Type B pancreatic cell (in vitro differentiated cells): ENCODE results near the gene USH2A. TPM values are rescaled to one million over a fixed set of nuclear protein-coding genes. Genes with fewer than 3 reads are reported as not detected.

ENCODE experiments used
- DNase-seq: peaks from one replicate; pipeline ENCODE4 v3.0.0; 2021; ENCODE audit warnings: mixed read lengths; ENCODE audit not compliant: unreplicated experiment; ENCODE audit errors: extremely low spot score
- H3K27ac Mint-ChIP-seq: 2 replicates; pipeline ENCODE4 v1.8.0; 2021; ENCODE audit warnings: mild to moderate bottlenecking, mixed read lengths
- H3K27me3 Mint-ChIP-seq: 2 replicates; pipeline ENCODE4 v1.8.0; 2021; ENCODE audit warnings: mixed read lengths
- H3K36me3 Mint-ChIP-seq: 2 replicates; pipeline ENCODE4 v1.8.0; 2021; ENCODE audit warnings: mixed read lengths
- H3K4me1 Mint-ChIP-seq: one replicate; pipeline ENCODE4 v1.8.0; 2021; ENCODE audit warnings: mixed read lengths; ENCODE audit not compliant: unreplicated experiment
- H3K4me3 Mint-ChIP-seq: 2 replicates; pipeline ENCODE4 v1.8.0; 2021; ENCODE audit warnings: mild to moderate bottlenecking, mixed read lengths
- H3K9me3 Mint-ChIP-seq: 2 replicates; pipeline ENCODE4 v1.8.0; 2021; ENCODE audit warnings: mixed read lengths
- total RNA-seq: library from RNA; stranded (reverse); gene quantifications from 2 replicates; pipeline ENCODE4 v1.2.1, GENCODE V29; 2021; ENCODE audit warnings: low replicate concordance
- TF ChIP-seq, protein P1 (sequence below): fragments of 200-600 bp; sonication (generic); conservative IDR thresholded peaks from 2 replicates; pipeline ENCODE4 v1.5.0; 2021; ENCODE audit warnings: antibody characterized with exemption, mild to moderate bottlenecking

Gene USH2A
- total RNA-seq, 1 donor from 2014 or later = 0.22 TPM

DNA sequence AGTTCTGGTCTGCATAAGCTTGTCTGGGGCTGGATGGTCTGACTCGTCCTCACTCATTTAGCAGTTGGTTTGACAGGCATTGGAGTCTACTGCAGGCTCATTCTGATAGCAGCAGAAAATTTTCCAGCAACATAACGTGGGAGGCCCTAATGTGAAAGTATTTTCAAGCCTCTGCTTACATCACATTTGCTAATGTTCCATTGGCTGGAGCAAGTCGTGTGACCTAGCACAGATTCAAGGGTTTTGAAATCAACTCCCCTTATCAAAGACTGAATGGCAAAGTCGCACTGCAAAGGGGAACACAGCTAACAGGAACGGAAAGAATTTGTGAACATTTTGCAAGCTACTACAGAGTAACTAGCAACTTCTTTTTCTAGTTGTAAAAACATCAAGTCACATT, 2.3 kb upstream of the USH2A start:
- no peak overlapping the region for H3K27ac Mint-ChIP-seq

DNA sequence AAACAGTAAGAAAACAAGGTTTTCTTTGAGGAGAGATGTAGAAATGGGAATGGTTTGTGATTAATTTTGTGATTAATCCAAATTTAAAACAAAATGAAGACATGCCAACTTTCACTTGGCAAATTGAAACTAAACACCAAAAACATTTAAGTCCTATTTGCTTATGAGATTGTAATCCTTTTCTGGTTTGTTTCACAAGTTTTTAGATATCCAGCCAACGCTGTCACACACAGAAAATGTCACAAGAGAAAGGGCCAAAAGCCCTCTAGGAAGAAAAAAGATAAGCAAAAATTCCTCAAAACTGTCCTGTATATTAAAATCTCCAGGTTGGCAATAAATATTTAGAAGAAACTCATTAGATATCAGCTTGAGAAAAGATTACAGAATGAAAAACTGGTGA, 2.5 kb downstream of the USH2A start:
- Mint-ChIP-seq H3K36me3 (no peaks in the 10 kb centered on the region), H3K9me3 (no peaks in the 10 kb centered on the region), H3K4me1 (no peaks in the 10 kb centered on the region), H3K27me3 (no peaks in the 10 kb centered on the region), H3K27ac (no peak overlapping the region), H3K4me3 (no peak overlapping the region)
- TF ChIP-seq, protein P1, sequence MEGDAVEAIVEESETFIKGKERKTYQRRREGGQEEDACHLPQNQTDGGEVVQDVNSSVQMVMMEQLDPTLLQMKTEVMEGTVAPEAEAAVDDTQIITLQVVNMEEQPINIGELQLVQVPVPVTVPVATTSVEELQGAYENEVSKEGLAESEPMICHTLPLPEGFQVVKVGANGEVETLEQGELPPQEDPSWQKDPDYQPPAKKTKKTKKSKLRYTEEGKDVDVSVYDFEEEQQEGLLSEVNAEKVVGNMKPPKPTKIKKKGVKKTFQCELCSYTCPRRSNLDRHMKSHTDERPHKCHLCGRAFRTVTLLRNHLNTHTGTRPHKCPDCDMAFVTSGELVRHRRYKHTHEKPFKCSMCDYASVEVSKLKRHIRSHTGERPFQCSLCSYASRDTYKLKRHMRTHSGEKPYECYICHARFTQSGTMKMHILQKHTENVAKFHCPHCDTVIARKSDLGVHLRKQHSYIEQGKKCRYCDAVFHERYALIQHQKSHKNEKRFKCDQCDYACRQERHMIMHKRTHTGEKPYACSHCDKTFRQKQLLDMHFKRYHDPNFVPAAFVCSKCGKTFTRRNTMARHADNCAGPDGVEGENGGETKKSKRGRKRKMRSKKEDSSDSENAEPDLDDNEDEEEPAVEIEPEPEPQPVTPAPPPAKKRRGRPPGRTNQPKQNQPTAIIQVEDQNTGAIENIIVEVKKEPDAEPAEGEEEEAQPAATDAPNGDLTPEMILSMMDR = no peak
- DNase-seq = no peak

More for the DNA sequence above, 2.3 kb upstream of the USH2A start:
- Mint-ChIP-seq H3K4me3 (no peak overlapping the region), H3K36me3 (no peaks in the 10 kb centered on the region), H3K27me3 (no peaks in the 10 kb centered on the region), H3K4me1 (no peaks in the 10 kb centered on the region), H3K9me3 (no peaks in the 10 kb centered on the region)
- TF ChIP-seq, protein P1 = no peak
- DNase-seq = no peak

DNA sequence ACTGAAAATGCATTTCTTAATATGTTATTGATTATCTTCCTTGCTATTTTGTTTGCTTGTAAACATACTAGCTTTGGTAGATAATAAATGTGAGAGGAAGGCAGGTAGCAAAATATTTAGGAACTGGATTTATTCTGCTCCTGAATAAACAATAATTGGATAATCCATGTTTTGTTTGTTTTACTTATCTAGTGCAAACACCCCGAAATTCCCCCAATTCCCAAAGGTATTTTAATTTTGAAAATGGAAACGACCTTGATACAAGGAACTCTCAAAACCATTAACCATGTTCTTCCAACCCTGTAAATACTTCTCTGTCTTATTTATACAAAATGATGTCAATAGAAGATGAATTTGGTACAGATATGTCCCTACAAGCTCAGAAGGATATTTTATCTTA, 3.0 kb downstream of the USH2A start:
- no peak overlapping the region for H3K27ac Mint-ChIP-seq
- H3K27me3 Mint-ChIP-seq = no peaks in the 10 kb centered on the region
- TF ChIP-seq, protein P1 = no peak
- no peaks in the 10 kb centered on the region for H3K4me1 Mint-ChIP-seq
- H3K4me3 Mint-ChIP-seq = no peak overlapping the region
- no peak for DNase-seq
- no peaks in the 10 kb centered on the region for H3K36me3 Mint-ChIP-seq
- no peaks in the 10 kb centered on the region for H3K9me3 Mint-ChIP-seq

DNA sequence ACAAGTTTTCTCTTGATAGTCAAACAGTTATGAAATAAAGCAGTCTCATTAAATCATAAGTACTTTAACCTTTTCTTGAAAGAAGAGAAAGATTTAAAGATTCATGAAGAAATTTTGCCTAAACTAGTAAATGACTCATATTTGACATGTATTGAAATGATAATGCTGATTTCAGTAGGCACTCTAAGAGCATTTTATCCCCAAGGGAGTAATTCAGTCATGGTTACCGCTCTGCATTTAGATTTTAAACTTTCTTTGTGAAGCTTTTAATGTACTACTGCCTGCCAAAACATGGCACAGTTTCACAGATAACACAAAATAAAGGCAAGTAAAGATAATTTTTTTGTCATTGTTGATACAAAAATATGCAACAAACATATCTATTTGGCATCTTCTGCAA, 6.8 kb downstream of the USH2A start:
- DNase-seq = no peak
- H3K27me3 Mint-ChIP-seq = no peaks in the 10 kb centered on the region
- H3K4me3 Mint-ChIP-seq = no peak overlapping the region
- H3K36me3 Mint-ChIP-seq = no peaks in the 10 kb centered on the region
- TF ChIP-seq, protein P1 = no peak
- no peak overlapping the region for H3K27ac Mint-ChIP-seq
- H3K9me3 Mint-ChIP-seq = no peaks in the 10 kb centered on the region
- no peaks in the 10 kb centered on the region for H3K4me1 Mint-ChIP-seq

DNA sequence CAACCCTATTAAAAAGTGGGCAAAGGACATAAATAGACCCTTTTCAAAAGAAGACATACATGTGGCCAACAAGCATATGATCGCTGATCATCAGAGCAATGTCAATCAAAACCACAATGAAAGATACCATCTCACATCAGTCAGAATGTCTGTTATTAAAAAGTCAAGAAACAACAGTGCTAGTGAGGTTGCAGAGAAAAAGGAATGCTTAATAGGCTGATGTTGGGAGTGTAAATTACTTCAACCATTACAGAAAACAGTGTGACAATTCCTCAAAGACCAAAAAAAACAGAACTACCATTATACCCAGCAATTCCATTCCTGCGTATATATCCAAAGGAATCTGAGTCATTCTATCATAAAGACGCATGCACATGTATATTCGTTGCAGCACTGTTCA, 13.2 kb downstream of the USH2A start:
- Mint-ChIP-seq H3K9me3 (no peaks in the 10 kb centered on the region), H3K36me3 (no peaks in the 10 kb centered on the region), H3K27me3 (no peaks in the 10 kb centered on the region), H3K4me3 (no peak overlapping the region), H3K4me1 (no peaks in the 10 kb centered on the region), H3K27ac (no peak overlapping the region)
- no peak for DNase-seq
- TF ChIP-seq, protein P1 = no peak

DNA sequence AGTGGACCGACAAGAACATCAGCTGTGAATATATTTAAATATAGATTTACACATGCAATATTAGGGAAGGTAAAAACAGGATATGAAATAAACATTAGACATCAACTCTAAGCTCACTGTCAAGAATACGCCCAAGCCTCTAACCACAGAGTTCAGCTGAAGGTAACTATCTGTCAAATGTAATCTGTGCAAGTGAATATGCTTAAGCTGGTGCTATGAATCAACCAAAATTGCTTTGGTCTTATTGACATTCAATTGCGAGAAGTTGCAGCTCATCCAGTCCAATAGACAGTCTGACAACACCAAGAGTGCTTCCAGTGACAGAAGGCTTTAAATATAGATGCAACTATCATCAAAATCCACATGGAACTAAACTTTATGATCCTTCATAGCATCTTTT, 32.3 kb downstream of the USH2A start:
- DNase-seq = no peak
- Mint-ChIP-seq H3K27me3 (no peaks in the 10 kb centered on the region), H3K9me3 (no peaks in the 10 kb centered on the region), H3K4me1 (peaks cover 4% of the 10 kb centered on the region), H3K36me3 (no peaks in the 10 kb centered on the region), H3K4me3 (no peak overlapping the region), H3K27ac (no peak overlapping the region)
- TF ChIP-seq, protein P1 = no peak
